ENCODE data around the gene SERPINA1.
"Not testable (repeated sequence)": the region's sequence is repeated elsewhere in the genome, so short reads cannot be mapped to it uniquely, and the experiment has no call there.

The SERPINA1 gene

DNA sequence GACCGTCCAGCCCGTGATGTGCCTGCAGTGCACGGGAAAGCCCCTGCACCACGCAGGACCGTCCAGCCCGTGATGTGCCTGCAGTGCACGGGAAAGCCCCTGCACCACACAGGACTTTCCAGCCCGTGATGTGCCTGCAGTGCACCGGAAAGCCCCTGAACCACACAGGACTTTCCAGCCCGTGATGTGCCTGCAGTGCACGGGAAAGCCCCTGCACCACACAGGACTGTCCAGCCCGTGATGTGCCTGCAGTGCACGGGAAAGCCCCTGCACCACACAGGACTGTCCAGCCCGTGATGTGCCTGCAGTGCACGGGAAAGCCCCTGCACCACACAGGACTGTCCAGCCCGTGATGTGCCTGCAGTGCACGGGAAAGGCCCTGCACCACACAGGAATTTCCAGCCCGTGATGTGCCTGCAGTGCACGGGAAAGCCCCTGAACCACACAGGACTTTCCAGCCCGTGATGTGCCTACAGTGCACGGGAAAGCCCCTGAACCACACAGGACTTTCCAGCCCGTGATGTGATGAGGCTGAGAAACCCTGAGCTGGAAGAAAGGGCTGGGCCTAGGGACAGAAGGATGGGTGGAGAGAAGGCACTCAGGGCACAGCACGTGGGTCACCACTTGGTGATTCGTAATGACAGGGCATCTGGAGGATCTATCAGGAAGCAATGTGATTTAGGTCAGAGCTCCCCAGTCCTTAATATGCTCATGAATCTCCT lies 42.2 kb downstream of the SERPINA1 start:
- not testable (repeated sequence) for DNase-seq (ENCODE audit: low read depth)

DNA sequence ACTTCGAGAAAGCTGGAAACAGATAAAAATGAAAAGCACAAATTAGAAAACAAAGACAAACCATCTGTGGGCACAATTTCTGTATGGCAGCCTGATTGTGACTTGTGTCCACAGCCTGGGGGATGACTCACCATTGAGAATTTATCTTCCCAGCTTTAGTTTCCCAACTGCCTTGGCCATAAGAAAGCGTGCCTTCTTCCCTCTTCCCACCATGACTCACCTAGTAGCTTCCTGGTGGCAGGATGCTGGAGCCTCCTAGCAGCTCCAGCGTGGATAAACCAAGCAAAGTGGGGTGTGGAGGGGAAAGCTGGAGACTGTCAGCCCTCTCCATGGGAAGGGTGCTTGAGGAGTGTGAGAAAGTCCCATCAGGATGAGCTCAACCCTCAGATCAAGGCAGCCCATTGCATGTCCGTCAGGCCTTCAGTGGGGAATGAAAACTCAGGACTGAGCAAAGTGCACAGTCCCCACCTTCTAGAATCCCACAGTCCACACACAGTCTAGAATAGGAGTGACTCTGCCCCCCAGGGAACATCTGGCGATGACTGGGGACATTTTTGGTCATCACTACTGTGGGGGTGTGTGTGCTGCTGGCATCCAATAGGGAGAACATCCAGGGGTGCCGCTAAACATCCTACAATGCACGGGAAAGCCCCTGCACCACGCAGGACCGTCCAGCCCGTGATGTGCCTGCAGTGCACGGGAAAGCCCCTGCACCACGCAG lies 42.9 kb downstream of the SERPINA1 start:
- peak; percentile 50 for DNase-seq (ENCODE audit: low read depth)

DNA sequence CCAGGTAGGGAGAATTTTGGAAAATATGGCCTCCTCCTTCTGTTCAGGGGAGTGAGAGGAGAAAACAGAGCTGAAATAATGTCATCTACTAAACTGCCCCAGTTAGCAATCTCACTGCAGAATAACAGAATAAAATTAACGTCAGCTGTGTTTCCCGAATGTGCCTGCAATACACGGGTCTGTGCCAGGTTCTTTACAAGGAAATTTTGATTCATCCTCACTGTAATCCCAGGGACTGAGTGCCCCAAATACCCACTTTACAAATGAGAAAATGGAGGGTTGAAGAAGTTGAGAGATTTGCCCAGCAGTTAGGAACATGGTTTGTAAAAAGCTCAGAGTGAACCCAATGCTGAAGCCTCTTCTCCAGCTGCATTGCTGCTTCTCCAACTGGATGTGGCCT lies 44.0 kb downstream of the SERPINA1 start:
- DNase-seq (ENCODE audit: low read depth) = no peak

GRCh38 chr14:94343238-94344005 lies 45.0 kb downstream of the SERPINA1 start:
- DNase-seq (ENCODE audit: low read depth) = no peak

DNA sequence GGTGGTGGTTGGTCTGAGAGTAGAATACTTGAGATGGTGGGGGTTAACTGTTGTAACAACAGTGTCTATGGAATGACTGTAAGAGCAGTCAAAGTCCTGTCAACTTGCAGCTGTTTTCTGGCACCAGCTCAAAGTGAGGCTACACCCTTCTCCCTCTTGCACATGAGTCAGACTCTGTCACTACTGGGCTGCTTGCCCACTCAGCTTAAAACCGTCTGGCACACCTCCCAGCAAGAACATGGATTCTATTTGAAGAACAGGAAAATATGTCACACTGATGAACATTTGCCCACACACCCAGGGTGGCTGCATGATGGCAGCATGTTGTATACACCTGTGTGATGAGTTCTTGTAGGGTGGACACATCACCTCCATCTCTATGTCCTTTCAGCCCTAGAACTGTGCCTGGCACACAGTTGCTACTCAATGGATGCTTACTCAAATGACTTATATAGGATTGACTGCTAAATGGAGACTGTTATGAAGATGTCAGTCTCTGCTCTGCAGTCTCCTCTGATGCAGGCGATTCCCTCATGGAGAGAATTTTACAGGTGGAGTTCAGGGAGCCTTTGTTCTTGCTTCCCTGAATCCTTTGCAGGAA lies 46.0 kb downstream of the SERPINA1 start:
- DNase-seq (ENCODE audit: low read depth) = peak; percentile 98

DNA sequence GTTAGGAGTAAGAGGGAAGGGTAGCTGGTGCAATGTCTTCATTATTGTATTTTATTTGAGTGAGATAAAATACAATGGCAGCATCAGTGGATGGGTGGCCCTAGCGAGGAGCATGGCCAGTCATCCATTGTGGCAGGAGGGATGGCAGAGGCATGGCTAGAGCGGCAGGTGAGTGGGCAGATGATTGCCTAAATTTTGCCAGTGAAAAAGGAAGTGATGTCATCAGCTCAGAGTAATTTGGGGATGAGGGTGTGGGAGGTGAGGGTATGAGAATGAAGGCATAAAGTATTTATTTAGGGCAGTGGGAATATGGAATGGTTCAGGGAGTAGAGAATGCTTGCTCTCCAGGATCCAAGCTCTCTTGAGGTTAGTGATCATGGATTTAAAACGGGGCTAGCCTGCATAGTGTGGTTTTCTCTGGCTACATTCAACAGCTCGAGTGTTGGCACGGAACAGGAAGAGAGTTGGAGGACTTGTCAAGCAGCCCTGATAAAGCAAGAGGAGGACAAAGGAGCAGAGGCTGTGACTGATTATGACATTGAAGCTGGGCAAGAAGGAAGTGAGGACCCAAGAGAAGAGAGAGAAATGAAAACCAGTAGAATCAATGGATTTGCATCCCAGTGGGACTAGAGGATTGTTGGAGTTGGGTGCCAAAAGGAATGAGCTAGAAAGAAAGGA lies 46.6 kb downstream of the SERPINA1 start:
- DNase-seq (ENCODE audit: low read depth) = no peak

DNA sequence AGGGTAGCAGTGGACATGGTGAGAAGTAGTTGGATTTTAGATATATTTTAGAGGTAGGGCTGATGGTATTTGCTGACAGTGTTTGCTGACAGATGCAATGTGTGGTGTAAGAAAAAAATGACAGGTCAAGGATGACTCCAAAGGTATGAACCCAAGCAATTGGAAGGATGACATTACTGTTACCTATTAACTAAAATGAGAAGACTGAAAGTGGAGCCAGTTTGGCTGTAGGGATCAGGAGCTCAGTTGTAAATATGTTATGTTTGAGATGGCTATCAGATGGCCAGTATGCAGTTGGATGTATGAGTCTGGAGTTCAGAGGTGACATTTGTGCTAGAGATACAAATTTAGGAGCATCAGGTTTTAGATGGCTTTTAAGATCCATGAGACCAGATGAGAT lies 47.9 kb downstream of the SERPINA1 start:
- no peak for DNase-seq (ENCODE audit: low read depth)

DNA sequence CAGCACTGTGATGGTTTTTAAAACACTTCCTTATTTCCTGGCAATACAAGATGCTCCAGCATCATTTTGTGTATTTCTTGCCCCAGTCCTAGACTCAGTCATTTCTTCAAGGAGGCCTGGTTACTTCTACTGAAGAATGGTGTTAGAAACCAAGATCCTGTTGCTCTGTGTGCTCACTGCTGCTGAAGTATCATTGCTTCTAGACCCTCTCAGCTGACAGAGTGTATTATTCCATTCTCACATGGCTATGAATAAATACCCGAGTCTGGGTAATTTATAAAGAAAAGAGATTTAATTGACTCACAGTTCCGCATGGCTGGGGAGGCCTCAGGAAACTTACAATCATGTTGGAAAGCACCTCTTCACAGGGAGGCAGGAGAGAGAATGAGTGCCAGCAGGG lies 50.4 kb downstream of the SERPINA1 start:
- no peak for DNase-seq (ENCODE audit: low read depth)

DNA sequence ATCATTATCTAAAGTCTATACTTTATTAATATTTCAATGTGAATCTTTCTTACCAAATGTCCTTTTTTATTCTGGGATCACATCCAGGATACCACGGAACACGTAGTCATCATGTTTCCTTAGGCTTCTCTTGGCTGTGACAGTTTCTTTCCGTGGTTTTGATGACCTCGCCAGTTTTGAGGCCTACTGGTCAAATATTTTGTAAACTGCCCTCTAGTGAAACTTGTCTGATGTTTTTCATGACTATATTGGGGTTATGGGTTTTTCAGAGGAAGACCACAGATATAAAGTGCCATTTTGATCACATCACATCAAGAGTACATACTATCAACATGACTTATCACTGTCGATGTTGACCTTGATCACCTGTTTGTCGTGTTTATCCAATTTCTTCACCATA lies 51.1 kb downstream of the SERPINA1 start:
- DNase-seq (ENCODE audit: low read depth) = no peak

DNA sequence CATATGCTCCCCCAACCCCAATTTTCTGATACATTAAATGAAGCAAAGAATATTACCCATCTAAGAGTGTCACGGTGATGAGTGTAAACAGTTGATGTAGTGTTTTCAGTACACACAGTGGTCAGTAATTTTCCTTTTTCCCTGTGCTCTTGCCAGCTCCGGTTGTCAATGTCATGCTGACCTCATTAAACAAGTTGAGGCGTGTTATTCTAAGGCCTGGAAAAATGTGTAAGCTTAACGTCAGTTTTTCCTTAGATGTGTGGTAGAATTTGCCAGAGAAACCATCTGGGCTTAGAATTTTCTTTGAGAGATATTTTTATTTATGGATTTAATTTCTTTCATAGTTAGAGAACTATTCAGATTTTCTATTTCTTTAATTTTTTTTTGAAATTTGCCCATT lies 53.5 kb downstream of the SERPINA1 start:
- DNase-seq (ENCODE audit: low read depth) = no peak

DNA sequence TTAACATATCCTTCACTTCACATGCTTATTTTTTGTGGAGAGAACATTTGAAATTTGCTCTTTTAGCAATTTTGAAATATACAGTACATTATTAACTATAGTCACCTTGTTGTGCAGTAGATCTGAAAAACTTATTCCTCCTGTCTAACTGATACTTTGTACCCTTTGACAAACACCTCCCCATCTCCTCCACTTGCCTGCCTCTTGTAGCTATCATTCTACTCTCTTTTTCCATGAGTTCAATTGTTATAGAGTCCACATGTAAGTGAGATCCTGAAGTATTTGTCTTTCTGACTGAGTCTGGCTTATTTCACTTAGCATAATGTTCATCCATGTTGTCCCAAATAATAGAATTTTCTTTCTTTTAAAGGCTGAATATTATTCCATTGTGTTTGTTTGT lies 55.8 kb downstream of the SERPINA1 start:
- no peak for DNase-seq (ENCODE audit: low read depth)

- no peak for DNase-seq (ENCODE audit: low read depth)
Observed at GRCh38 chr14:94332063-94332583, 56.3 kb downstream of the SERPINA1 start.

- no peak for DNase-seq (ENCODE audit: low read depth)
Observed at GRCh38 chr14:94331462-94331861, 56.9 kb downstream of the SERPINA1 start.

DNA sequence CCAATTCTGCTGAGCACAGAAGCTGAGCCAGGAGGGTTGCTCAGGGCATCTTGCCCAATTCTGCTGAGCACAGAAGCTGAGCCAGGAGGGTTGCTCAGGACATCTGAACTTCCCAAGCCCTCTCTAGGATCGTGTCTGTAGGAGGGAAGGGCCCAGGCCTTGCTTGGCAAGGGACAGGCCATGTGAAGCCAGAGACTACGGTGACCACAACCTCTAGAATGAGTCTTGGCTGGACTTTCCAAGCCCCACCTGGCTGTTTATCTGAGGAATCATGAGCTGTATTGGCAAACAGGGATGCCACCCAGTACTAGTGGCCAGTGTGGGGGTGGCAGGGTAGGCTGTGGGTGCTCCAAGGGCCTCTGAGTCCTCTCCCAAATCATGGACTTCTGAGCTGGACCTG lies 57.5 kb downstream of the SERPINA1 start:
- no peak for DNase-seq (ENCODE audit: low read depth)

DNA sequence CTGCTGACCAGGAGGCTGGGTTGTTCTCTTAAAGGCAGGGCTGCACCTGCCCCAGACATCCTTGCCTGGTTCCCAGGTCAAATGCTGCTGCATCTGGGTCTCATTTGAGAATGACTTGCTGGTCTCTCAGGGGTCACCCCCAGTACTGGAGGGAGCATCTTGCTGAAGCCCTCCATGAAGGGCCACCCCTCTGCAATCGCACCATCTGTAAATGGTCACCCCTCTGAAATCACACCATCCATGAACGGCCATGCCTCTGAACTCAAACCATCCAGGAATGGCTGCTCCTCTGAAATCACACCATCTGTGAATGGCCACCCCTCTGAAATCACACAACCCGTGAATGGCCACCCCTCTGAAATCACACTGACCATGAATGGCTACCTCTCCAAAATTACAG lies 58.0 kb downstream of the SERPINA1 start:
- DNase-seq (ENCODE audit: low read depth) = no peak

DNA sequence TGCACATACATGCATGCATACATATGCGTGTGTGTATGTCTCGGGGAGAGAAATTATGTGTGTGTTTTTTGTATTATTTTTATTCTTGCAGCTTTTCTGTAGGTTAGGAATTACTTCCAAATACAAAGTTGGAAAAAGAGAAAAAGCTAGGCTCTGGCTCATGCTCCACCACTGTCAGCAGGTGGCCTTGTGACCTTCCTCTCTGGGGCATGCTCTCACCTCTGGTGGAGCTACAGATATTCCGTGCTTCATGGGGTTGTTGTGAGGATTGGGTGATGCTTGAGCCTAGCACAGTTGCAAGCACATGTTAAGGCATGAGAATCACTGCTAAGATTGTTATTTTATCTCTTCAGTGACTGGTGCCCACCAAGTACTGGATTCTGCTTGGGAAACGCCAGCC lies 58.5 kb downstream of the SERPINA1 start:
- DNase-seq (ENCODE audit: low read depth) = no peak

DNA sequence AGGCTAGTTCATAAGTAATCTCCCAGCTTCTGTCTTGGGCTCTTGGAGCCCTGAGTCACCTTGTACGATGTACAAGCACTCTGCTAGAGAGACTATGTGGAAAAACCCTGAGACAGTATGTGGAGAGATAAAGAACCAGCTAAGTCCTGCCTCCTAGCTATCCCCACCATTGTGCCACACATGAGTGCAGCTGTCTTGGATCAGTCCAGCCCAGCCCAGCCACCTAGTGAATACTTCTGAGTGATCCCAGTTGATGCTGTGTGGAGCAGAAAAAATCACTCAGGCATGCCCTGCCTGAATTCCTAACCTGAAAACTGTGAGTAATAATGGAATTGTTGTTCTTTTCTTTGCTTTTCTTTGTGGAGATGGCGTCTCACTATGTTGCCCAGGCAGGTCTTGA lies 60.2 kb downstream of the SERPINA1 start:
- no peak for DNase-seq (ENCODE audit: low read depth)
